ENCODE data around the gene F7.

F7 gene

GRCh38 chr13:113089693-113090414 is 15.7 kb upstream of the F7 start:
- ChIA-PET CTCF (interaction anchor here (0.8 kb wide), 1 partner anchor 19 kb away, joined by 3 read pairs; no protein-coding TSS in a partner anchor), POLR2A (no interaction called here)
- no peak for DNase-seq (ENCODE audit: low read depth, low spot score)
- H3K4me3 ChIP-seq (ENCODE audit: low read depth, low read length): no peak overlapping the region
- TF ChIP-seq, protein P1, sequence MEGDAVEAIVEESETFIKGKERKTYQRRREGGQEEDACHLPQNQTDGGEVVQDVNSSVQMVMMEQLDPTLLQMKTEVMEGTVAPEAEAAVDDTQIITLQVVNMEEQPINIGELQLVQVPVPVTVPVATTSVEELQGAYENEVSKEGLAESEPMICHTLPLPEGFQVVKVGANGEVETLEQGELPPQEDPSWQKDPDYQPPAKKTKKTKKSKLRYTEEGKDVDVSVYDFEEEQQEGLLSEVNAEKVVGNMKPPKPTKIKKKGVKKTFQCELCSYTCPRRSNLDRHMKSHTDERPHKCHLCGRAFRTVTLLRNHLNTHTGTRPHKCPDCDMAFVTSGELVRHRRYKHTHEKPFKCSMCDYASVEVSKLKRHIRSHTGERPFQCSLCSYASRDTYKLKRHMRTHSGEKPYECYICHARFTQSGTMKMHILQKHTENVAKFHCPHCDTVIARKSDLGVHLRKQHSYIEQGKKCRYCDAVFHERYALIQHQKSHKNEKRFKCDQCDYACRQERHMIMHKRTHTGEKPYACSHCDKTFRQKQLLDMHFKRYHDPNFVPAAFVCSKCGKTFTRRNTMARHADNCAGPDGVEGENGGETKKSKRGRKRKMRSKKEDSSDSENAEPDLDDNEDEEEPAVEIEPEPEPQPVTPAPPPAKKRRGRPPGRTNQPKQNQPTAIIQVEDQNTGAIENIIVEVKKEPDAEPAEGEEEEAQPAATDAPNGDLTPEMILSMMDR (IDR thresholded peaks at IDR 0.05; ENCODE audit: insufficient read depth, low read length, missing control alignments): no peak

DNA sequence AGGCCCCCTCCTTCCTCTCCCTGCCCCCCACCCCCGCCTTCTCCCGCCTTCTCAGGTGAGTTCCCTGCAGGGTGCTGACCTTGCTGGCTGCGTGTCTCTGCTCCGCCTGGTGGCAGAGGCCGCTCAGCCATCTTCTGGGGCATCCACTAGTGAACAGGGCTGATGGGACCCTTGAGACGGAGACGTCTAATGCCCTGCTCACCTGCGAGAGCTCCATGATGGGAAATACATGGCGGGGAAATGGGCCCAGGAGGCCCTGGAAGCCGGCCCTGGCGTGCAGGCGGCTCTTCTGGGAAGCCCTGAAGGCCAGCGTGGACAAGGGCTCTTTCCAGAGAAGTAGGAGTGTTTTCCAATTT is 15.2 kb upstream of the F7 start:
- ChIA-PET POLR2A (no interaction called here), CTCF (no interaction called here)
- no peak overlapping the region for H3K4me3 ChIP-seq (ENCODE audit: low read depth, low read length)
- TF ChIP-seq, protein P1 (IDR thresholded peaks at IDR 0.05; ENCODE audit: insufficient read depth, low read length, missing control alignments): no peak
- no peak for DNase-seq (ENCODE audit: low read depth, low spot score)

- TF ChIP-seq, protein P1 (IDR thresholded peaks at IDR 0.05; ENCODE audit: insufficient read depth, low read length, missing control alignments): no peak
- DNase-seq (ENCODE audit: low read depth, low spot score): no peak
- no peak overlapping the region for H3K4me3 ChIP-seq (ENCODE audit: low read depth, low read length)
- POLR2A ChIA-PET: no interaction called here
- CTCF ChIA-PET: no interaction called here
These were observed 14.8 kb upstream of the F7 start for GRCh38 chr13:113090806-113091205.

GRCh38 chr13:113091211-113091771 is 14.3 kb upstream of the F7 start:
- DNase-seq (ENCODE audit: low read depth, low spot score): no peak
- TF ChIP-seq, protein P1 (IDR thresholded peaks at IDR 0.05; ENCODE audit: insufficient read depth, low read length, missing control alignments): no peak
- ChIA-PET POLR2A (no interaction called here), CTCF (no interaction called here)
- no peak overlapping the region for H3K4me3 ChIP-seq (ENCODE audit: low read depth, low read length)

GRCh38 chr13:113091891-113092775 is 13.5 kb upstream of the F7 start:
- no peak overlapping the region for H3K4me3 ChIP-seq (ENCODE audit: low read depth, low read length)
- TF ChIP-seq, protein P1 (IDR thresholded peaks at IDR 0.05; ENCODE audit: insufficient read depth, low read length, missing control alignments): no peak
- DNase-seq (ENCODE audit: low read depth, low spot score): no peak
- ChIA-PET CTCF (no interaction called here), POLR2A (interaction anchor here (1.1 kb wide), 1 partner anchor 116 kb away, joined by 3 read pairs; the partner anchor contains the start of gene PCID2)

Measured in AG04449 (cell line).